ENCODE data around the gene CFAP119. TPM values are rescaled to one million over a fixed set of nuclear protein-coding genes. Genes with fewer than 3 reads are reported as not detected.

The CFAP119 gene
- total and polyA plus RNA-seq, 7 donors: 0.82 to 11.9 (median 2.5) TPM; not detected in 1

GRCh38 chr16:30744183-30744582 is 17.7 kb downstream of the CFAP119 start:
- H3K36me3 ChIP-seq: peaks cover 0 to 28% (median 3%) of the 10 kb centered on the region in 4 donors
- intact Hi-C loops (cut with DNase I): no loop called here

GRCh38 chr16:30743716-30744115 is 18.1 kb downstream of the CFAP119 start:
- intact Hi-C loops (cut with DNase I): no loop called here
- H3K4me1 ChIP-seq: peaks cover 0 to 45% (median 36%) of the 10 kb centered on the region in 4 donors
- DNase-seq: peak; percentile 81
- no peaks in the 10 kb centered on the region for H3K27me3 ChIP-seq
- peaks cover 0 to 32% (median 7%) of the 10 kb centered on the region in 4 donors for H3K36me3 ChIP-seq
- no peak overlapping the region for H3K4me3 ChIP-seq
- TF ChIP-seq CTCF (IDR thresholded peaks at IDR 0.05) (no peak), POLR2A (IDR thresholded peaks at IDR 0.05) (no peak), EP300 (IDR thresholded peaks at IDR 0.05) (no peak), POLR2AphosphoS5 (IDR thresholded peaks at IDR 0.05) (no peak)
- 97% methylated on average over 11 of the region's 11 CpGs for WGBS, 2 donors
- no peaks in the 10 kb centered on the region for H3K9me3 ChIP-seq
- peak overlapping the region; percentile 48 to 66 (median 58) for H3K27ac ChIP-seq

More at GRCh38 chr16:30744183-30744582, 17.7 kb downstream of the CFAP119 start:
- H3K4me3 ChIP-seq: no peak overlapping the region
- TF ChIP-seq POLR2A (IDR thresholded peaks at IDR 0.05): no peak
- no peak for TF ChIP-seq EP300 (IDR thresholded peaks at IDR 0.05)
- no peak for TF ChIP-seq POLR2AphosphoS5 (IDR thresholded peaks at IDR 0.05)
- no peak for TF ChIP-seq CTCF (IDR thresholded peaks at IDR 0.05)
- DNase-seq: peak; percentile 87
- H3K4me1 ChIP-seq: peaks cover 0 to 50% (median 37%) of the 10 kb centered on the region in 4 donors
- peak overlapping the region; percentile 48 to 66 (median 58) for H3K27ac ChIP-seq
- H3K27me3 ChIP-seq: no peaks in the 10 kb centered on the region
- 86 to 87% methylated on average over 2 of the region's 2 CpGs for WGBS, 2 donors
- H3K9me3 ChIP-seq: no peaks in the 10 kb centered on the region

- Histone ChIP-seq H3K9me3 (no peaks in the 10 kb centered on the region), H3K27ac (peak overlapping the region; percentile 46 to 81 (median 64)), H3K36me3 (peaks cover 20 to 55% (median 30%) of the 10 kb centered on the region in 4 donors), H3K4me1 (peaks cover 0 to 31% (median 26%) of the 10 kb centered on the region in 4 donors), H3K27me3 (no peaks in the 10 kb centered on the region), H3K4me3 (no peak overlapping the region)
- peak; percentile 67 for DNase-seq
- 45 to 79% methylated on average over 6 of the region's 6 CpGs for WGBS, 2 donors
- intact Hi-C loops (cut with DNase I): no loop called here
- TF ChIP-seq POLR2A (IDR thresholded peaks at IDR 0.05) (no peak), CTCF (IDR thresholded peaks at IDR 0.05) (no peak), POLR2AphosphoS5 (IDR thresholded peaks at IDR 0.05) (no peak), EP300 (IDR thresholded peaks at IDR 0.05) (no peak)
Observed at GRCh38 chr16:30741461-30741914, 20.4 kb downstream of the CFAP119 start.

- Histone ChIP-seq H3K36me3 (peaks cover 29 to 63% (median 38%) of the 10 kb centered on the region in 4 donors), H3K27ac (peak overlapping the region; percentile 46 to 81 (median 64)), H3K9me3 (no peaks in the 10 kb centered on the region), H3K4me3 (no peak overlapping the region), H3K4me1 (peaks cover 0 to 31% (median 25%) of the 10 kb centered on the region in 4 donors), H3K27me3 (no peaks in the 10 kb centered on the region)
- TF ChIP-seq EP300 (IDR thresholded peaks at IDR 0.05) (no peak), CTCF (IDR thresholded peaks at IDR 0.05) (no peak), POLR2A (IDR thresholded peaks at IDR 0.05) (no peak), POLR2AphosphoS5 (IDR thresholded peaks at IDR 0.05) (peak in 1 of 4 donors; percentile 18)
- 10 to 57% methylated on average over 8 of the region's 8 CpGs for WGBS, 2 donors
- intact Hi-C loops (cut with DNase I): no loop called here
- peak; percentile 92 for DNase-seq
Observed at GRCh38 chr16:30740364-30741251, 21.3 kb downstream of the CFAP119 start.

Data from sigmoid colon (tissue), 7 donors.